Measurements from ENCODE around the gene KIAA1671.

KIAA1671 gene

DNA sequence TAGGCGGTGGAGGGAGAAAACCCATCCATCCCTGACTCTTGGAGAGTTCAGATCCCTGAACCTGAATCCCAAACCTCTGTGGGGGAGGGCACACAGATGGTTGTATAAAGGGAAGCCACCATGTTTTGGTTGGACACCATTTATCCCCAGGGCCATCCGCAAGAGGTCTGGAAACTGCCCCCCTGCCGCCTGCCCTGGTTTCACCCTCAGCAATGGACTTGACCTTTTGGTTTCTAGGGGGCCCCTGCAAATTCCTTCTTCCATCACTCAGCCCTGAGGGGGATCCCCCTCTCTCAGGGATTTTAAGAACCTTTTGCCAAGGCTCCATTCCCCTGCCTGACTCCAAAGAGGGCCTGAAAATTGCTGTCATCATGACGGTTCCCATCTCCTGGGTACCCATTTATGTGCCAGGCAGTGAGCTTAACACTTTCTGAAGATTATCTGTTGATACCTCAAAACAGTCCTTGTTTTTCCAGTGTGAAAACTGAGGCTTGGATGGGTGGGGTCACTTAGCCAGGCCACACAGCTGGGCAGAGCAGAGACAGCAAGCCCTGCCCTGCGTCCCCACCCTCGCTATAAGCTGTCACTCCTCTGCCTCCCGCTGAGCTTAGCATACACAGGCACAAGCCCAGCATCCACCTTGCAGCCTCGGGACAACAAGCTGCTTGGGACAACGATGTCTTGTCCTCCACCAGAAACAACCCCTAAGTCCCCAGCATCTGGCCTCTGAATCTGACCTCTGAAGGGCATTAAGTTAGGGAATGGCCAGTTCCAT lies 213.9 kb downstream of the KIAA1671 start:
- Histone ChIP-seq H3K27me3 (ENCODE audit: low read length) (no peaks in the 10 kb centered on the region), H3F3A (ENCODE audit: insufficient read depth) (no peaks in the 10 kb centered on the region), H4K20me1 (ENCODE audit: low read depth, low read length) (no peaks in the 10 kb centered on the region), H3K4me2 (ENCODE audit: low read depth, low read length, poor library complexity, severe bottlenecking) (no peak overlapping the region), H3K9ac (ENCODE audit: low read length) (no peak overlapping the region), H2AFZ (ENCODE audit: low read depth, low read length, severe bottlenecking) (no peak overlapping the region), H3K4me3 (ENCODE audit: insufficient read depth, low read length, poor library complexity, severe bottlenecking) (no peak overlapping the region), H3K9me2 (replicated peaks; ENCODE audit: insufficient read depth, low read length) (no peaks in the 10 kb centered on the region), H3K36me3 (ENCODE audit: low read length) (no peaks in the 10 kb centered on the region), H3K9me3 (ENCODE audit: insufficient read depth, low read length) (no peaks in the 10 kb centered on the region), H3K27ac (ENCODE audit: low read depth, low read length) (no peak overlapping the region), H3K79me2 (ENCODE audit: insufficient read depth, low read length) (no peaks in the 10 kb centered on the region)
- TF ChIP-seq EZH2phosphoT487 (conservative IDR thresholded peaks at IDR 0.05; ENCODE audit: low read length): no peak

DNA sequence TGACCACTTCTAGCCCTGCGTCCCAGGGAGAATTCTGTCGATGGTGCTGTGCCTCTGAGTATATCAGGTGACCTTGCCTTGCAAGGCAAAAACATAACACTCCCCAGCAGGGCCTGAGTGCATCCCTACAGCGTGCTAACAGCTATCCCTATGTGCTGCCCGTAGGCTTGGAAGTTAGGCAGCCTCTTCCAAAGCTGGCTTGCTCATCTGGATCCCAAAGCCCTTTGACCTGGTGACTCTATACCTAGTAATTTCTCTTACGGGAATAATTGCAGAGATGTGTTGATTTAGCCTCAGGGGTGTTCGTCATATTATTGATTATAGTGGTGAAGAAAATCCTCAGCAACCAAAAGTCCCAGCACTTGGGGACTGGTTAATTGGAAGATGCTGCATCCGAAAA lies 214.6 kb downstream of the KIAA1671 start:
- Histone ChIP-seq H3K9me3 (ENCODE audit: insufficient read depth, low read length) (no peaks in the 10 kb centered on the region), H2AFZ (ENCODE audit: low read depth, low read length, severe bottlenecking) (no peak overlapping the region), H3F3A (ENCODE audit: insufficient read depth) (no peaks in the 10 kb centered on the region), H3K9me2 (replicated peaks; ENCODE audit: insufficient read depth, low read length) (no peaks in the 10 kb centered on the region), H3K79me2 (ENCODE audit: insufficient read depth, low read length) (no peaks in the 10 kb centered on the region), H4K20me1 (ENCODE audit: low read depth, low read length) (no peaks in the 10 kb centered on the region), H3K36me3 (ENCODE audit: low read length) (no peaks in the 10 kb centered on the region), H3K27me3 (ENCODE audit: low read length) (no peaks in the 10 kb centered on the region), H3K4me3 (ENCODE audit: insufficient read depth, low read length, poor library complexity, severe bottlenecking) (no peak overlapping the region), H3K4me2 (ENCODE audit: low read depth, low read length, poor library complexity, severe bottlenecking) (no peak overlapping the region), H3K9ac (ENCODE audit: low read length) (no peak overlapping the region), H3K27ac (ENCODE audit: low read depth, low read length) (no peak overlapping the region)
- TF ChIP-seq, protein P1, sequence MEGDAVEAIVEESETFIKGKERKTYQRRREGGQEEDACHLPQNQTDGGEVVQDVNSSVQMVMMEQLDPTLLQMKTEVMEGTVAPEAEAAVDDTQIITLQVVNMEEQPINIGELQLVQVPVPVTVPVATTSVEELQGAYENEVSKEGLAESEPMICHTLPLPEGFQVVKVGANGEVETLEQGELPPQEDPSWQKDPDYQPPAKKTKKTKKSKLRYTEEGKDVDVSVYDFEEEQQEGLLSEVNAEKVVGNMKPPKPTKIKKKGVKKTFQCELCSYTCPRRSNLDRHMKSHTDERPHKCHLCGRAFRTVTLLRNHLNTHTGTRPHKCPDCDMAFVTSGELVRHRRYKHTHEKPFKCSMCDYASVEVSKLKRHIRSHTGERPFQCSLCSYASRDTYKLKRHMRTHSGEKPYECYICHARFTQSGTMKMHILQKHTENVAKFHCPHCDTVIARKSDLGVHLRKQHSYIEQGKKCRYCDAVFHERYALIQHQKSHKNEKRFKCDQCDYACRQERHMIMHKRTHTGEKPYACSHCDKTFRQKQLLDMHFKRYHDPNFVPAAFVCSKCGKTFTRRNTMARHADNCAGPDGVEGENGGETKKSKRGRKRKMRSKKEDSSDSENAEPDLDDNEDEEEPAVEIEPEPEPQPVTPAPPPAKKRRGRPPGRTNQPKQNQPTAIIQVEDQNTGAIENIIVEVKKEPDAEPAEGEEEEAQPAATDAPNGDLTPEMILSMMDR (IDR thresholded peaks at IDR 0.05; ENCODE audit: insufficient read depth, low read length, poor library complexity, severe bottlenecking): no peak
- no peak for TF ChIP-seq EZH2phosphoT487 (conservative IDR thresholded peaks at IDR 0.05; ENCODE audit: low read length)

DNA sequence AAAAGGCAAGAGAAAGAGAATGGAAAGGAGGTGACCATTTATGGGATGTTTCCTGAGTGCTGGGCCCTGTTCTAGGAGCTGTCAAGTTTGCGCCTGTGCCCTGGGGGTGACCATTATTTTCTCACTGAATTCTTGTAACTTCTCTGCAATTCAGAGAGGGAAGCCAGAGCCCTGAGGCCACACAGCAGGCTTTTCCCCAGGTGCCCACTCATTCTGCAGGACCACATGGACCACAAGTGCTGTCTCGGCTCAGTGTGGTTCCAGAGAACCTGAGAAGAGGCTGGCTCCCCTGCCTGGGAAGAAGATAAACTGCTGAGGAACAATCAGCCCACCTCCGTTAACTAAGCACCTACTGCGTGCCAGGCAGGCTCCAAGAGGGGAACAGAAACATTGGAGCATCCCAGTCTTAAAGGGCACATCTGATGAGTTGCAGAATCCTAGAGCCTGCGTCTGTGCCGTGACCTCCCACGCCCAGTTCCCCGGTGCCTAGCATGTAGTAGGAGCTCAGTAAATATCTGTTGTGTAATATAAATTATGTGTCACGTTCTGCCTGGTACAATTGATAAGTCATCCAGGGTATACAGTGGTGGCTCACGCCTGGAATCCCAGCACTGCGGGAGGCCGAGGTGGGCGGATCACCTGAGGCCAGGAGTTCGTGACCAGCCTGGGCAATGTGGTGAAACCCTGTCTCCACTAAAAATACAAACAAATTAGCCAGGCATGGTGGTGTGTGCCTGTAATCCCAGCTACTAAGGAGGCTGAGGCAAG lies 215.5 kb downstream of the KIAA1671 start:
- no peaks in the 10 kb centered on the region for H3K9me2 ChIP-seq (replicated peaks; ENCODE audit: insufficient read depth, low read length)
- no peaks in the 10 kb centered on the region for H3K36me3 ChIP-seq (ENCODE audit: low read length)
- no peak overlapping the region for H2AFZ ChIP-seq (ENCODE audit: low read depth, low read length, severe bottlenecking)
- H4K20me1 ChIP-seq (ENCODE audit: low read depth, low read length): no peaks in the 10 kb centered on the region
- no peaks in the 10 kb centered on the region for H3K27me3 ChIP-seq (ENCODE audit: low read length)
- H3K4me3 ChIP-seq (ENCODE audit: insufficient read depth, low read length, poor library complexity, severe bottlenecking): no peak overlapping the region
- H3K9ac ChIP-seq (ENCODE audit: low read length): no peak overlapping the region
- no peaks in the 10 kb centered on the region for H3F3A ChIP-seq (ENCODE audit: insufficient read depth)
- no peak for TF ChIP-seq EZH2phosphoT487 (conservative IDR thresholded peaks at IDR 0.05; ENCODE audit: low read length)
- TF ChIP-seq, protein P1 (IDR thresholded peaks at IDR 0.05; ENCODE audit: insufficient read depth, low read length, poor library complexity, severe bottlenecking): no peak
- H3K79me2 ChIP-seq (ENCODE audit: insufficient read depth, low read length): no peaks in the 10 kb centered on the region
- H3K9me3 ChIP-seq (ENCODE audit: insufficient read depth, low read length): no peaks in the 10 kb centered on the region
- no peak overlapping the region for H3K4me2 ChIP-seq (ENCODE audit: low read depth, low read length, poor library complexity, severe bottlenecking)
- no peak overlapping the region for H3K27ac ChIP-seq (ENCODE audit: low read depth, low read length)

Data from SU-DHL-6 (cell line).